GM12892 (cell line): ENCODE data around the gene CACNB4.

Source experiments
- POLR2A ChIP-seq: IDR thresholded peaks from 2 replicates; pipeline ENCODE4 v1.6.1; 2011; ENCODE audit warnings: low read depth, low read length, control low read depth
- TAF1 ChIP-seq: IDR thresholded peaks from 2 replicates; pipeline ENCODE4 v1.6.1; 2011; ENCODE audit warnings: low read depth, mild to moderate bottlenecking, control low read depth, low read length, borderline replicate concordance

DNA sequence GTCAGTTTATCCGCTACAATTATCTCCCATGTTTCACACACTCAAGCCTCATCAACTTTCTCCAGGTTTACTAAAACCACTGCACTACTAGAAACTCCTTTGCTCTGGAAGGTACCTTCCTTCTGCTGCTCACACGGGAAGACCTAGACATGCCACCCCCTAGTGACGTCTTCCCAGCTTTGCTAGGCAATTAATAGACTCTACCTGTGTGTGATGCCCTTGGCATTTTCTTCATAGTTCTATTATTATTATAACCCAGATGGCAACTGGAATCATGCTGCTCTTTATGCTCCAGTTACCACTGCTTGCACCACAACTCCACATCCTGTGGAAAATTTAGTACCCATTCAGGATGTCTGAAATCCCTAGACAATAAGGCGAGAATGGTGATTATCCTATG is 42.4 kb downstream of the CACNB4 start:
- TF ChIP-seq TAF1: no peak
- no peak for TF ChIP-seq POLR2A
